GM21825 (cell line): ENCODE results near the gene SYNDIG1.

Experiments used
- ATAC-seq: cut with Tn5 transposase; IDR thresholded peaks from one replicate; pipeline ENCODE4 v1.9.1; 2021; ENCODE audit warnings: mild to moderate bottlenecking, moderate library complexity; ENCODE audit not compliant: unreplicated experiment

Gene SYNDIG1

GRCh38 chr20:24701668-24702067 lies 232.2 kb downstream of the SYNDIG1 start:
- ATAC-seq = no peak

- no peak for ATAC-seq
Observed at GRCh38 chr20:24702501-24703283, 233.3 kb downstream of the SYNDIG1 start.

- no peak for ATAC-seq
Observed at GRCh38 chr20:24703284-24703610, 233.8 kb downstream of the SYNDIG1 start.

- no peak for ATAC-seq
Observed at GRCh38 chr20:24704899-24705298, 235.5 kb downstream of the SYNDIG1 start.

- no peak for ATAC-seq
Observed at GRCh38 chr20:24705486-24705885, 236.1 kb downstream of the SYNDIG1 start.

GRCh38 chr20:24708411-24709295 lies 239.2 kb downstream of the SYNDIG1 start:
- ATAC-seq = no peak
